ENCODE results near the gene LILRB3.

LILRB3 gene

DNA sequence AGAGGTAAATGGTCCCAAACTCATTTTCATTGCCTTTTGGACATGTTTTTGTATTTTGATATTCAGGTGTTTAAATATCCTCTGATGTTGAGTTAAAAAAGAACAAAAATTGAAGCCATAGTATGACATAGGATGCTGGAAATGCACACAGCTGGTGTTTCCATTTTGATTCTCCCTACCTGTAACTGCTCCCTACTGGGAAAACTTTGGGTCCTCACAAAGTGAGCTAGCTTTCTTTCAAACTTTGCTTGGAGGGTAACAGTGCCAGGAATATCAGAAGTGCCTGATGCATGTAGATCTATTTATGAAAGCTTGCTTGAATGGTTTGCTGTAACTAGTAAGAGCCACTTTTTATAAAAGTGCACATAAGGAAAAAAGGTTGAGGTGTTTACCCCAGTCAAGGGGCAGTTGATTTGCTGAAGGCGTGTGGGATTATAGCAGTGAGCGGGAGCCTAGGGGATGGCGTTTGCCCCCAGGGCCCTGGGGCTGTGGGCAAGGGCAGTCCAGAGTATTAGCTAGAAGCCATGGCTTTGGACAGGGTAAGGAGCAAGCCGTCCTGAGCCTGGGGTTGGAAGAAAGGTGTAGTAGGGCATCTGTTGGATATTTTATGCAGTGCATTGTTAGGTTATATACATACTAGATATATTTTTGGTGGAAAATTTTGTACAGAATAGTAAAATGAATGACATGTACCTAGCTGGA lies 17.9 kb downstream of the LILRB3 start:
- TF ChIP-seq, protein P1, sequence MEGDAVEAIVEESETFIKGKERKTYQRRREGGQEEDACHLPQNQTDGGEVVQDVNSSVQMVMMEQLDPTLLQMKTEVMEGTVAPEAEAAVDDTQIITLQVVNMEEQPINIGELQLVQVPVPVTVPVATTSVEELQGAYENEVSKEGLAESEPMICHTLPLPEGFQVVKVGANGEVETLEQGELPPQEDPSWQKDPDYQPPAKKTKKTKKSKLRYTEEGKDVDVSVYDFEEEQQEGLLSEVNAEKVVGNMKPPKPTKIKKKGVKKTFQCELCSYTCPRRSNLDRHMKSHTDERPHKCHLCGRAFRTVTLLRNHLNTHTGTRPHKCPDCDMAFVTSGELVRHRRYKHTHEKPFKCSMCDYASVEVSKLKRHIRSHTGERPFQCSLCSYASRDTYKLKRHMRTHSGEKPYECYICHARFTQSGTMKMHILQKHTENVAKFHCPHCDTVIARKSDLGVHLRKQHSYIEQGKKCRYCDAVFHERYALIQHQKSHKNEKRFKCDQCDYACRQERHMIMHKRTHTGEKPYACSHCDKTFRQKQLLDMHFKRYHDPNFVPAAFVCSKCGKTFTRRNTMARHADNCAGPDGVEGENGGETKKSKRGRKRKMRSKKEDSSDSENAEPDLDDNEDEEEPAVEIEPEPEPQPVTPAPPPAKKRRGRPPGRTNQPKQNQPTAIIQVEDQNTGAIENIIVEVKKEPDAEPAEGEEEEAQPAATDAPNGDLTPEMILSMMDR (IDR thresholded peaks at IDR 0.05; ENCODE audit: low read depth, low read length) = no peak
- DNase-seq (ENCODE audit: low read depth in 2 of 2) = no peak
- no peak overlapping the region for H3K4me3 ChIP-seq (replicated peaks in 1 of 2; ENCODE audit: low read depth in 2 of 2, low read length in 2 of 2)

DNA sequence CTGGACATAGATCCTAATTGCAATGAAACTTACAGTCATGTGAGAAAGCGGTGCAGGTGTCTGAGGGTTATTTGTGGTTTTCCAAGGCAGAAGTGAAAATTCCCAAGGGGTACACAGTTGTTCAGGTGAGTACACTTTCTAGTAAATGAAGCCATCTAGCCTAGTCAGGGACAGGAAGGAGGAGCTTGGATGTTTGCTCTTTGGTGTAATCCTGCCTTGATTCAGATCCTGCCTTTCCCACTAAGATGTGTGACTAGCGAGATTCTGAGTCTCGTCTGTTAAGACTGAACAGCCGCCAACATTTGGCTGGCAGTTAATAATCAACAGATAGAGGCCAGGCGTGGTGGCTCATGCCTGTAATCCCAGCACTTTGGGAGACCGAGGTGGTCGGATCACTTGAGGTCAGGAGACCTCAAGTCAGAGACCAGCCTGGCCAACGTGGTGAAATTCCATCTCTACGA lies 19.6 kb downstream of the LILRB3 start:
- peak overlapping the region in 1 of 2 donors; percentile 2 for H3K4me3 ChIP-seq (replicated peaks in 1 of 2; ENCODE audit: low read depth in 2 of 2, low read length in 2 of 2)
- TF ChIP-seq, protein P1 (IDR thresholded peaks at IDR 0.05; ENCODE audit: low read depth, low read length) = no peak
- DNase-seq (ENCODE audit: low read depth in 2 of 2) = peak in 1 of 2 donors; percentile 42

DNA sequence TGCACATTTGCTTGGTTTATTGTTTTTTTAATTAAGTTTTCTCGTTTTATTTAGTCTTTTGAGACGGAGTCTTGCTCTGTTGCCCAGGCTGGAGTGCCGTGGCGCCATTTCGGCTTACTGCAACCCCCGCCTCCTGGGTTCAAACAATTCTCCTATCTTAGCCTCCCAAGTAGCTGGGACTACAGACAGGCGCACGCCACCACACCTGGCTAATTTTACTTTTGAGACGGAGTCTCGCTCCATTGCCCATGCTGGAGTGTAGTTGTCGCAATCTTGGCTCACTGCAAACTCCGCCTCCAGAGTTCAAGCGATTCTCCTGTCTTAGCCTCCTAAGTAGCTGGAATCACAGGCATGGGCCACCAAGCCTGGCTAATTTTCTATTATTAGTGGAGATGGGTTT lies 20.8 kb downstream of the LILRB3 start:
- TF ChIP-seq, protein P1 (IDR thresholded peaks at IDR 0.05; ENCODE audit: low read depth, low read length) = no peak
- peak overlapping the region; percentile 83 to 88 for H3K4me3 ChIP-seq (replicated peaks in 1 of 2; ENCODE audit: low read depth in 2 of 2, low read length in 2 of 2)
- DNase-seq (ENCODE audit: low read depth in 2 of 2) = peak in 1 of 2 donors; percentile 27

DNA sequence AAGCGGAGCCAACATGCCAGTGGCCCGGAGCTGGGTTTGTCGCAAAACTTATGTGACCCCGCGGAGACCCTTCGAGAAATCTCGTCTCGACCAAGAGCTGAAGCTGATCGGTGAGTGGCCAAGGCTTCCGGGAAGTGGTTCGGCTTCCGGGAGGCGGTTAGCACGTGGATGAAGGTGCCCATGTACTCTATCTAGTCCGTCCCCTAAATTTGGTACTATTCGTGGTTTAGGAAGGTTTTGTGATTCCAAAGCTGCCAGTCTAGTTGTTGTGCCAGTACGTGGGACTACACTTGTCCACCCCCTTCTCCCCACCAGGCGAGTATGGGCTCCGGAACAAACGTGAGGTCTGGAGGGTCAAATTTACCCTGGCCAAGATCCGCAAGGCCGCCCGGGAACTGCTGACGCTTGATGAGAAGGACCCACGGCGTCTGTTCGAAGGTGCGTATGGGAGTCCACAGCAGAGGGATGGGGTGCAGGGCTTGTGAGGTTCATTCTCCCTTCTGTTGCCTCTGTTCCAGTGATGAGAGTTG lies 21.6 kb downstream of the LILRB3 start:
- TF ChIP-seq, protein P1 (IDR thresholded peaks at IDR 0.05; ENCODE audit: low read depth, low read length) = no peak
- H3K4me3 ChIP-seq (replicated peaks in 1 of 2; ENCODE audit: low read depth in 2 of 2, low read length in 2 of 2) = peak overlapping the region; percentile 83 to 88
- DNase-seq (ENCODE audit: low read depth in 2 of 2) = no peak

DNA sequence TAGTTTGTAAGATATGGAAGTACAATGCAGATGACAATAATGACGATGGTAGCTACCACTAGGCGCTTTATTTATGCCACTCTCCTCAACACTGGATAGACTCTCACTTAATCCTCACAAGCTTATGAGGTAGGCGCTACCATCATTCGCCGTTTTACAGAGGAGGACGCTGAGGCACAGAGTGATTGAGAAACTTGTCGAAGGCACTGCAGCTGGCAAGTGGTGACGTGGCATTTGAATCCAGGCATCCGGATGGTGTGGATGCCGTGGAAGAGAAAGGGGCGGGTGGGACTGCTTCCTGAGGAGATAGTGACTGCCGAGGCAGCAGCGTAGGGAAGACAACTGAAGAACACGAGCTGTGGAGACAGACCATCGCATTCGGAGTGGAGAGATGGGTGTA lies 23.4 kb downstream of the LILRB3 start:
- H3K4me3 ChIP-seq (replicated peaks in 1 of 2; ENCODE audit: low read depth in 2 of 2, low read length in 2 of 2) = no peak overlapping the region
- TF ChIP-seq, protein P1 (IDR thresholded peaks at IDR 0.05; ENCODE audit: low read depth, low read length) = no peak
- no peak for DNase-seq (ENCODE audit: low read depth in 2 of 2)

DNA sequence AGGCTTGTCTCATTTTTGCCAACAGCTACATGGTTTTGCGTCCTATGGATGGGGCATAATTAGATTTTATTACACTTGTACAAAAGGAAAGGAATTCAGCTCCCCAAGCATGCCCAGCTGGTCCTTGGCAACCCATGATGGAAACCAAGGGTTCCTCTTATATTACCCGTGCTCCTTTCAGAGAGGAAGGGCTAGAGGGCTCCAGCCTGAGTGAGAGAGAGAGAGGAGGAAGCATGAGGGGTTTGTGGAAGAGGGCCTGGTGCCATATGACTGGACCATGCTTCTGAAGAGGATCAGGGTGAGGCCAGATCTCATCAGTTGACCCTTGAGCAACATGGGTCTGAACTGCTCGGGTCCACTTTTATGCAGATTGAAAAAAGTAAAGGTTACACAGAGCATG lies 25.7 kb downstream of the LILRB3 start:
- no peak overlapping the region for H3K4me3 ChIP-seq (replicated peaks in 1 of 2; ENCODE audit: low read depth in 2 of 2, low read length in 2 of 2)
- TF ChIP-seq, protein P1 (IDR thresholded peaks at IDR 0.05; ENCODE audit: low read depth, low read length) = no peak
- DNase-seq (ENCODE audit: low read depth in 2 of 2) = no peak

All from cardiac fibroblast (primary cell).